Calu3 (cell line): ENCODE data around the gene SPATS2L. TPM values are rescaled to one million over a fixed set of nuclear protein-coding genes. Genes with fewer than 3 reads are reported as not detected.

Experiments
- BruUV-seq: library from RNA; stranded (reverse); fragments of 400-500 nt; replicated peaks from 2 replicates; lab custom pipeline; 2021; lab: Mats Ljungman, UMichigan
- CTCF ChIA-PET: fragments of 300-600 bp; sonication (Branson Sonifier 250); formaldehyde crosslinking; loops from one replicate; lab custom pipeline; 2022; ENCODE audit warnings: antibody characterized with exemption; lab: Charles Lee
- DNase-seq: peaks from one replicate; pipeline ENCODE4 v3.0.0; 2022
- H3K27ac Mint-ChIP-seq: one replicate; pipeline ENCODE4 v1.8.0; 2022; ENCODE audit warnings: mixed read lengths; ENCODE audit not compliant: unreplicated experiment
- H3K27me3 Mint-ChIP-seq: one replicate; pipeline ENCODE4 v1.8.0; 2022; ENCODE audit warnings: mixed read lengths; ENCODE audit not compliant: unreplicated experiment
- H3K36me3 Mint-ChIP-seq: one replicate; pipeline ENCODE4 v1.8.0; 2022; ENCODE audit warnings: mild to moderate bottlenecking, moderate library complexity, mixed read lengths; ENCODE audit not compliant: insufficient read depth, unreplicated experiment
- H3K4me1 Mint-ChIP-seq: one replicate; pipeline ENCODE4 v1.8.0; 2022; ENCODE audit warnings: mild to moderate bottlenecking, low read depth, mixed read lengths; ENCODE audit not compliant: unreplicated experiment
- H3K4me3 Mint-ChIP-seq: one replicate; pipeline ENCODE4 v1.8.0; 2022; ENCODE audit warnings: mild to moderate bottlenecking, low read depth, moderate library complexity, mixed read lengths; ENCODE audit not compliant: unreplicated experiment
- H3K9me3 Mint-ChIP-seq: one replicate; pipeline ENCODE4 v1.8.0; 2022; ENCODE audit warnings: low read depth, mixed read lengths; ENCODE audit not compliant: unreplicated experiment
- intact Hi-C: fragments of 100-400 bp; cut with micrococcal nuclease; formaldehyde crosslinking; loops from one replicate; pipeline ENCODE4 v1.10.0; 2022; ENCODE audit not compliant: unreplicated experiment
- total RNA-seq: library from RNA; stranded (reverse); gene quantifications from 2 replicates; pipeline ENCODE4 v1.2.3, GENCODE V29; 2022
- TF ChIP-seq, protein P1 (sequence below): fragments of 200-600 bp; IDR thresholded peaks from one replicate; pipeline ENCODE4 v1.8.0; 2022; ENCODE audit warnings: antibody characterized with exemption; ENCODE audit not compliant: unreplicated experiment

Gene SPATS2L
- total RNA-seq, 1 experiment from 2014 or later: 378 TPM

DNA sequence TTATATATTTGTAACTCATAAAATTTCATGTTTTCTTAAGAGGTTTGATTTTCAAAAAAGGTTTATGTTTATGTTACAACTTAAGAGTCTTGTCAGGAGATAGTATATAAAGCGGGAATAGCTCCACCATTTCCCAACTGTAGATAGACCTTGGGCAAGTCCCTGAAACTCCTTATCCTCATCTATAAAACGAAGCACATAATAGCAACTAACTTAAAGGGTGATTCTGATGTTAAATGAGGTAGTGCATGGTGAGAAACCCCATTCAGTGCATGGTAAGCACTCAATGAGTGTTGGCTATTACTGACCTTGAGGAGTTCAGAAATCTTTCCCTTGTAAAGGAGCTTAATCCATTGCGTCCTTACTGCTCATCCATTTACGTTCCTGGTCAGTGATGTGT lies 169.3 kb downstream of the SPATS2L start:
- Mint-ChIP-seq H3K27me3 (no peaks in the 10 kb centered on the region), H3K36me3 (peaks cover 85% of the 10 kb centered on the region), H3K4me3 (no peak overlapping the region), H3K4me1 (peaks cover 21% of the 10 kb centered on the region), H3K27ac (no peak overlapping the region), H3K9me3 (no peaks in the 10 kb centered on the region)
- CTCF ChIA-PET: no interaction called here
- no peak for DNase-seq
- BruUV-seq: no TSS peak
- intact Hi-C loops: no loop called here
- TF ChIP-seq, protein P1, sequence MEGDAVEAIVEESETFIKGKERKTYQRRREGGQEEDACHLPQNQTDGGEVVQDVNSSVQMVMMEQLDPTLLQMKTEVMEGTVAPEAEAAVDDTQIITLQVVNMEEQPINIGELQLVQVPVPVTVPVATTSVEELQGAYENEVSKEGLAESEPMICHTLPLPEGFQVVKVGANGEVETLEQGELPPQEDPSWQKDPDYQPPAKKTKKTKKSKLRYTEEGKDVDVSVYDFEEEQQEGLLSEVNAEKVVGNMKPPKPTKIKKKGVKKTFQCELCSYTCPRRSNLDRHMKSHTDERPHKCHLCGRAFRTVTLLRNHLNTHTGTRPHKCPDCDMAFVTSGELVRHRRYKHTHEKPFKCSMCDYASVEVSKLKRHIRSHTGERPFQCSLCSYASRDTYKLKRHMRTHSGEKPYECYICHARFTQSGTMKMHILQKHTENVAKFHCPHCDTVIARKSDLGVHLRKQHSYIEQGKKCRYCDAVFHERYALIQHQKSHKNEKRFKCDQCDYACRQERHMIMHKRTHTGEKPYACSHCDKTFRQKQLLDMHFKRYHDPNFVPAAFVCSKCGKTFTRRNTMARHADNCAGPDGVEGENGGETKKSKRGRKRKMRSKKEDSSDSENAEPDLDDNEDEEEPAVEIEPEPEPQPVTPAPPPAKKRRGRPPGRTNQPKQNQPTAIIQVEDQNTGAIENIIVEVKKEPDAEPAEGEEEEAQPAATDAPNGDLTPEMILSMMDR: no peak

DNA sequence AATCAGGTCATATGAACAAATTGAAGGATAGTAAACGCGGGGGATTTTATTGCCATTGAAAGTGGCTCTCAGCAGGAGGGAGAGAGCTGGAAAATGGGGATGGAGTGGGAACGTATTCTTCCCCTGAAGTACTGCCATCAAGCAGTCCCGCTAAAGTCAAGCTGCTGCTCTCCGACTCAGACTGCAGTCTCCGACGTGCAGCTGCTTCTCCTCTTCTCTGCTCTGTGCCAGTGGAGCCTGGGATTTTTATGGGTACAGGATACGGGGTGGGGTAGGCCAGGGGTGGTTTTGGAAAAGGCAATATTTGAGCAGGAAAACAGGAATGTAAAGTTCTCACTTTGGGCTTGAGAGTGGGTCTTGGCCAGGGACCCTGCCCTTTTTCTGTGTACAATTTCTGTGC lies 170.3 kb downstream of the SPATS2L start:
- H3K27ac Mint-ChIP-seq: peak overlapping the region; percentile 35
- TF ChIP-seq, protein P1: no peak
- peaks cover 23% of the 10 kb centered on the region for H3K4me1 Mint-ChIP-seq
- intact Hi-C loops: no loop called here
- H3K36me3 Mint-ChIP-seq: peaks cover 89% of the 10 kb centered on the region
- no TSS peak for BruUV-seq
- no peak overlapping the region for H3K4me3 Mint-ChIP-seq
- DNase-seq: no peak
- CTCF ChIA-PET: no interaction called here
- H3K9me3 Mint-ChIP-seq: no peaks in the 10 kb centered on the region
- H3K27me3 Mint-ChIP-seq: no peaks in the 10 kb centered on the region

DNA sequence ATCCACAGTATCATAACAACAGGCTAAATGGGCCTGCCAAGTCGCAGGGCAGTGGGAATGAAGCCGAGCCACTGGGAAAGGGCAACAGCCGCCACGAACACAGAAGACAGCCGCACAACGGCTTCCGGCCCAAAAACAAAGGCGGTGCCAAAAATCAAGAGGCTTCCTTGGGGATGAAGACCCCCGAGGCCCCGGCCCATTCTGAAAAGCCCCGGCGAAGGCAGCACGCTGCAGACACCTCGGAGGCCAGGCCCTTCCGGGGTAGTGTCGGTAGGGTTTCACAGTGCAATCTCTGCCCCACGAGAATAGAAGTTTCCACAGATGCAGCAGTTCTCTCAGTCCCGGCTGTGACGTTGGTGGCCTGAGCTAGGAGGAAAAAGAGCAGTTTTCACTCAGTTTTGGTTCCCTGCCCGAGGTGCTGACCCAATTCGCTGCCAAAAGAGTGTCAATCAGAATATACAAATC lies 171.2 kb downstream of the SPATS2L start:
- Mint-ChIP-seq H3K27me3 (no peaks in the 10 kb centered on the region), H3K27ac (no peak overlapping the region), H3K9me3 (no peaks in the 10 kb centered on the region), H3K4me3 (no peak overlapping the region), H3K36me3 (peaks cover 93% of the 10 kb centered on the region), H3K4me1 (peaks cover 24% of the 10 kb centered on the region)
- intact Hi-C loops: no loop called here
- BruUV-seq: TSS peak; percentile 82
- CTCF ChIA-PET: no interaction called here
- no peak for DNase-seq
- TF ChIP-seq, protein P1: no peak

DNA sequence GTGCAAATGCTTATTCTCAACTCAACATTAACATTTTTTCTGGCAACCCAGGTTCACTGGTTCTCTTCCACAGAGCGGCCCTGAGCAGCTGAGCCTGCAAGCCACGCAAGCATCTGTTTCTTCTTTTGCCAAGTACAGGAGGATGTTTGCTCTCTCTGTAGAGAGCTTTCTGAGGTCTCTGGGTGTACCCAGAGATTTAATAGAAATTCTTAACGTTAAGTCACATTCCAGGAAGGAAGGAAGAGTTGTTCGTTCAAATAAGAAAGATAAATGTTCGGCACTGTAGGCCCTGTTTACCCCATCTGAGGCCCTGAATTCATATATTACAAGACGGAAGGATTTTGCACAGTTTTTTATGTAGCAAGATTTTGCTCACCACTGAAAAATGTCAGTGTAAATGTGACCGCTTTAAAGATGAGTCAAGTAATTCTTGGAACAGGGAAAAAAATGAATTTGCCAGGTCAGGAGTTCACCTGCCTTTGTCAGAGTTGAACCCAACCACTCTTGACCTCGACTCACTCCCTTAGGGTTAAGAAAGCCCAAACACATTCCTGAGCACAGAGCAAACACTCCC lies 173.3 kb downstream of the SPATS2L start:
- CTCF ChIA-PET: no interaction called here
- H3K9me3 Mint-ChIP-seq: no peaks in the 10 kb centered on the region
- peaks cover 38% of the 10 kb centered on the region for H3K4me1 Mint-ChIP-seq
- H3K27ac Mint-ChIP-seq: peak overlapping the region; percentile 2
- TF ChIP-seq, protein P1: no peak
- BruUV-seq: no TSS peak
- no peak overlapping the region for H3K4me3 Mint-ChIP-seq
- intact Hi-C loops: loop anchor here (1.0 to 5.0 kb wide), 2 partner anchors 172 to 511 kb away; partner anchors contain the start of gene SPATS2L
- DNase-seq: no peak
- H3K36me3 Mint-ChIP-seq: peaks cover 84% of the 10 kb centered on the region
- no peaks in the 10 kb centered on the region for H3K27me3 Mint-ChIP-seq
